RCC 7860 (cell line): ENCODE measurements around the gene CENPA.
A peak's percentile ranks its signal among the peaks of the same experiment; 100 is the strongest.
"Not testable (repeated sequence)": the region's sequence is repeated elsewhere in the genome, so short reads cannot be mapped to it uniquely, and the experiment has no call there.

Experiments
- DNase-seq: peaks from one replicate; pipeline ENCODE4 v3.0.0-alpha.2; 2015; ENCODE audit warnings: low spot score
- FAIRE-seq: peaks from 2 replicates; lab custom pipeline; 2012; peaks lifted over from hg19 to GRCh38; lab: Jason Lieb, UNC

The CENPA gene

DNA sequence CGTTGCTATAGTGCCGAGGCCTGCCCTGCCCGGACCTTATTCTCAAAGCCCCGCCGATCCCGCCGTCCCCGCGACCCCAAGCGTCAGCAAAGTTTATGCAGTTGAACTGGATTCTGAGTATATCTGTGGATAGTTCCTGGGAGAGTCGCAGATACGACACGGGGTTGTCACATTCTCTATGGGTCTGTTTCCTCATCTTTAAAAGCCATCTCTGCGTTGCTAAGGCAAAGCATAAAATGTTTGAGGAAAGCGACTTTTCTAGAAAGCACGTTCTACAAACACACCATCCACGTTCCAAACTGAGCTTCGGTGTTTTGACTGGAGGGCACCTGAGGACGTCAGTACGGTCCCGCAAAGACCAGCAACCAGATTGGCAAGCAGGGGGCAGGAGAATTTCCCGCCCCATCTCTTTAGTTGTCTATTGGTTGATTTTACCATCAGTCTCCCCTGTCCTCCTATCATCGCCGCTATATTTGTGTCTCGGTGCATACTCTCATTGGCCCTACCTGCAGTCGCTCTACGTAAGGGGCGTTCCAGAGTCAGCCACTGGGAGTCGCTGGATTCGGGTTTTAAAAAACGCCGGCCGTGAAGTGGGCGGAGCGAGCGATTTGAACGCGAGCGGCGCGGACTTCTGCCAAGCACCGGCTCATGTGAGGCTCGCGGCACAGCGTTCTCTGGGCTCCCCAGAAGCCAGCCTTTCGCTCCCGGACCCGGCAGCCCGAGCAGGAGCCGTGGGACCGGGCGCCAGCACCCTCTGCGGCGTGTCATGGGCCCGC lies at the start of gene CENPA:
CENPA (plus strand) TSS at position 626 of the 776 bp plus-strand sequence; CDS start at position 767, 141 bp downstream.
- DNase-seq (peak; percentile 99), FAIRE-seq (peak; percentile 90)

DNA sequence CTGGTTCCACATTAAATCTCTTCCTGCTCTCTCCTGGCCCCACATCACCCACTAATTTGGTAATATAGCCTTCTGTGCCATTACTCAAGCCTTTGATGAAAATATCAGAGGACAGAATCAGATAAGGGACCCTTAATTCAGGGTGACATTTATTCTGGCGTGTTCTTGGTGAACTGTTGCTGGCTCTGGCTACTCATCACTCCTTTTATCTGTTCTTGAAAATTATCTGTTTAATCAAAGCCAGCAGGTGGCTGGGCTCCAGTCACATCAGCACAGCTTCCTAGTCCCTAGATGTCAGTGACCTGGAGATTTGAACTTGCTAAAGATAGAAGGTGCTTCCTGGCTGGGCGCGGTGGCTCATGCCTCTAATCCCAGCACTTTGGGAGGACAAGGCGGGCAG lies 48.6 kb upstream of the CENPA start:
- FAIRE-seq = no peak
- no peak for DNase-seq

DNA sequence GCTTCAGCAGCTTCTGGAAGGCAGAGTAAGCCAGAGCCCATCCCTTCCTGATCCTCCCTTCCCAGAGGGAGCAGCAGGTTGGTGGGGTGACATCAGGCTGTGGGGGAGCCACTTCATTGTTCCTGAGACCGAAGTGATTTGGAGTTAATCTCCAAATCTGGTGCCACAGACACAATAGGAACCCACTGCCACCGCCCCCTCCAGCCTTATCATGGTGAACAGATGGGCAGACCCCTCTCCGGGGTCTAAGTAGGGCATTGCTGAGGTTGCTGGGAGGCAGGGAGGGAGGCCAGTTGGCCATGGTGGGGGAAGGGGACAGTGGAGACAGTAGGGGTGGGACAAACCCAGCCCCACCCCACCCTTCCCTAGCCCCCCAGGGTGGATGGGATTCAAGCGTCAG lies 47.4 kb upstream of the CENPA start:
- no peak for FAIRE-seq
- DNase-seq = no peak

DNA sequence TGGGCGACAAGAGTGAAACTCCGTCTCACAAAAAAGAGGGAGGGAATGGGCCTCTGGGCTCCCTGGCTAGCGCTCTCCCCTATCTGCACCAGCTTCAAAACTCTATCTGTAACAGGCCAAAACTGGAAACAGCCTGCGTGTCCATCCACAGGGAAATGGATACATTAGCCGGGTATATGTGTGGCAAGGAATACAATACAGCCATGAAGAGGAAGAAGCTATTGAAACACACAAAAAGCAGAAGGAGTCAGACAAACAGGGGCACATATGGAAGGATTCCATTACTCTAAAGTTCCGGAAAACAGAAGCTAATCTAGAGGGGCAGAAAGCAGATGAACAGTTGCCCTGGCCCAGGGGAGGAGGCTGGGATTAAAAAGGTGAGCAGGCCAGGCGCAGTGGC lies 46.3 kb upstream of the CENPA start:
- DNase-seq (no peak), FAIRE-seq (no peak)

DNA sequence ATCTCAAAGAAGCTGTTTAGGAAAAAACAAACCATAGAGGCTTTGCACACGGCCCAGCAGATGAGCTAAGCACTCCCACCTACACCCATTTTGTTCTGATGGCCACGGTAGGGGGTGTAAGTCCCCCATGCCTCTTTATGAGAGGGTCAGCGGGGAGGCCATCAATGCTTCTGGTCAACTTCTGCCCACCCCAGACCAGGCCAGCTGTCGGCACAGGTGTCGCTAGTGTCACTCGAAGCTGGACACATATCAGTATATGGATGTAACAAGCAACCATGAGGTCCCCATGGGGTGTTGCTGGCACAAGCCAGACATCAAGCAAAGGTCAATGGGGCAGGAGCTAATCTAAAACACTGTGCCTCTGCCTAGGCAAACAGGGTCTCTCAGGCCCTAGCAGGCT lies 45.5 kb upstream of the CENPA start:
- no peak for FAIRE-seq
- DNase-seq = no peak

DNA sequence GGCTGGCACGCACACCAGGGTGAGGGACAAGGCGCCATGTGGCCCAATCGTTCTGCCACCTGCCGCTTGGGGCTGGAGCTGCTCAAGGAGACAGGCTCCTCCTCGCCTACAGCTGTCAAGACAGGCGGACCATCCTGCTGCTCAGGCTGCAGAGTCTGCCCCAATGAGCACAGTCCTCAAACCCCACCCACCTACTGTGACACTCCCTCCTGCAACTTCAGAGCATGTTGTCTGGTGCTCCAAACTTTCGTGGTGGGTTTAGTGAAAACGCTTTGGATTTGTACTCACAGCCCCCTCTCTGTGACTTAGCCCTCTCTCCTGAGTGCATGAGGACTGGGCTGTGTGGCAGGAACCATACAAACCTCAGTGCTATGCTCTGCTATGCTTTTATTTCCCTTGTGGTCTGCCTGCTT lies 45.0 kb upstream of the CENPA start:
- FAIRE-seq = no peak
- no peak for DNase-seq

DNA sequence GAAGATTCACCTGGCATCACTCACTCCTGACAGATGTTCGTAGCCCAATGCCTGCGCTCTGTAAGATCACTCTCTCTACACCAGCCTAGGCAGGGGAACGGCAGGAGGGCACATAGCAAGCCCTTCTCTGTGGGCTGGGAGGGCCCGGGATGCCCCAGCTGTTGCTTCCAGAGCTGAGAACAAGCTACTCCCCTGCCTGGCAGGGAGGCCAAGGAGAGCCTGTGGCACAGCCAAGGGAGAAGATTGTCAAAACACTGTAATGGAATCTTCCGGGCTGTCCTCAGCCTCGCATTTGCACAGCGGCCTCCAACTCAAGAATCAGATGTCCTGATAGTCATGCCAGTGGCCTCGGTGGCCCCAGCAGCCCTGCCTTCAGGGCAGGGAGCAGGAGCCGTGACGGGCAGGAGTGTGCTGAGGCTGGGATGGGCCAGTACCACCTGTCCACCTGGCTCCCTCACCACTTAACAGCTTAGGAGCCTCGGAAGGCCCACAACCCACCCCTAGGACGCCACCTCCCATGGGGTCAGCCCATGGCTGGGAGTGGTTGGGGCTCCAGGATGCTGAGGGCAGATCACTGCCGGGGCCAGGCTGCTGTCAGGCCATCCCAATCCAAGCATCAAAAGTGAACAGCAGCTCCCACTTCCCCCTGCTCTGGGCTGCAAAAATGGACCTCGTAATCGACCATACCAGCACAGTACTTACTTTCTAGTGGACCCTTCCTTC lies 43.6 kb upstream of the CENPA start:
- FAIRE-seq (no peak), DNase-seq (no peak)

DNA sequence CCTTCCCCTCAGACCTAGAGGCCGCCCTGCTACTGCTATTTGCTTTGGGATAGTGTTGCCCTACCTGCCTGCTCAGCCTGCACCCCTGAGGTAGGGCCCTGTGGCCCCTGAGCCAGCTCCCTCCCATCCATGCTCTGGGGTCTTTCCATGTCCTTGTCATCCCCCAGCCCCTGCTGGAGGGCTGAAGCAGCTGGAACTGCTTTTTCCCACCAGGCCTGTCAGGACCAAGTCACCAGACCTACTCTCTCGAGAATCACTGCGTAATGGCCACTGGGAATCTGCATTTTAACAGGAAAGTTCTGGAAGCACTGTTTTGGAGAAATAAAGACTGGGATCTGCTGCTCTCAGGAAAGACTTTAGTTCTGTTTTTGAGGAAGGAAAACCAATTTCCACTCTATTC lies 42.0 kb upstream of the CENPA start:
- DNase-seq = no peak
- no peak for FAIRE-seq

DNA sequence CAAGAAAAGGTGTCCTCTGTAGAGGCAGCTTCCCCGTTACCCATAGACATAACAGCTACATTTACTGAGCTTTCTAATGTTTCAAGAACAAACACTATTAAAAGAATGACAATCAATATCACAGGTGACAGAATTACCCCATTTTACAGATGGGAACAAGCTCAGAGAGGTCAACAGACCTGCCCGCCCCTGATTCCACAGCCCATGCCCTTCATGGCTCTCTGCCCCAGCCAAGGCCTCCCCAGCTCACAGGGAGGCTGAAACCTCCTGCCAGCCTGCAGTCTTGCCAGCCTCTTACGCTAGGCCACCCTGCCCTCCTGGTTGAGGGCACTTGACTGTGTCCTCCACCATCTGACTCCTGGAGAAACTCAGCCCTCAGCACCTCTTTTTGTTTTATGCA lies 40.9 kb upstream of the CENPA start:
- FAIRE-seq = no peak

DNA sequence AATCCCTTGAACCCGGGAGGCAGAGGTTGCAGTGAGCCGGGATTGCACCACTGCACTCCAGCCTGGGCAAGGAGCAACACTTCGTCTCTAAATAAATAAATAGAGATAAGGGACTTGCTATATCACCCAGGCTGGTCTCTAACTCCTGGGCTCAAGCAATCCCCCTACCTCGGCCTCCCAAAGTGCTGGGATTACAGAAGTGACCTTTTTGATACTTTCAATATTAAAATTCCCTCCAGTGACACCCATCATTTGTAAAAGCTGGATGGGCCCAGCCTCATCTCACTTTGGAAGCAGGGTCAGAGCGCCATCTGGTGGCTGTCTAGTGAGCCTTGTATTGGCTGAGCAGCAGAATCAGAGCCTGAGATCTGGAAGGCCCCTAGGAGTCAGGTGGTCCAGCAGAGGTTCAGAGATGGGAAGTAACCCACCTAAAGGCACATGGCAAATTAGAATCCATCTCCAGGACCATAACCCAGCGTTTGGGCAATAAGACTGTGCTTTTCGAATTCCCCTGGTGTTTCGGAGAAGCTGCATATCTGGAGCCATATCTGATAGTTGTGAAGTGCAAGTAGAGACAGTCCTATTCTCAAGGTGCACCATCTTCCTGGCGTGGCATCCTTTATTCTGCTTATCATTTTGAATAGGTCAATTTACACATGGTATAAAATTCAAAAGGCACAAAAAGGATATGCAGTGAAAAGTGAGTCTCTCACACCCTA lies 40.1 kb upstream of the CENPA start:
- DNase-seq (peak; percentile 47), FAIRE-seq (no peak)

More for the DNA sequence above, 40.9 kb upstream of the CENPA start:
- no peak for DNase-seq

DNA sequence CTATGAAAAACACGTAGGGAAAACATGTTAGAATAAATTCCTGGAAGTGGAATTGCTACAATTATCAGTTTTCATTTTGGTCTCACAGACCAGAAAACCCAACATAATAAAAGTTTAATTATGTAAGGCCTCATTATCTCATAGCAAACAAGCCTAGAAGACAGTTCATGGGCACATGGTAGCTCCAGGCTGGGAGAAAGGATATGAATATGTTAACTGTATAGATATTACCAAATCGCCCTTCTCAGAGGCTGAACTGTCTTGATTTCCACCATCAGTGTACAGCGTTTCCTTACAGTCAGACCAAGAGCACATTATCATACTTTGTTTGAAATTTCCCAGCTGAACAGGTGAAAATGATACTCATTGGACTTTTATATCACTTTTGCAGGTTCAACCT lies 38.9 kb upstream of the CENPA start:
- DNase-seq (no peak), FAIRE-seq (no peak)

DNA sequence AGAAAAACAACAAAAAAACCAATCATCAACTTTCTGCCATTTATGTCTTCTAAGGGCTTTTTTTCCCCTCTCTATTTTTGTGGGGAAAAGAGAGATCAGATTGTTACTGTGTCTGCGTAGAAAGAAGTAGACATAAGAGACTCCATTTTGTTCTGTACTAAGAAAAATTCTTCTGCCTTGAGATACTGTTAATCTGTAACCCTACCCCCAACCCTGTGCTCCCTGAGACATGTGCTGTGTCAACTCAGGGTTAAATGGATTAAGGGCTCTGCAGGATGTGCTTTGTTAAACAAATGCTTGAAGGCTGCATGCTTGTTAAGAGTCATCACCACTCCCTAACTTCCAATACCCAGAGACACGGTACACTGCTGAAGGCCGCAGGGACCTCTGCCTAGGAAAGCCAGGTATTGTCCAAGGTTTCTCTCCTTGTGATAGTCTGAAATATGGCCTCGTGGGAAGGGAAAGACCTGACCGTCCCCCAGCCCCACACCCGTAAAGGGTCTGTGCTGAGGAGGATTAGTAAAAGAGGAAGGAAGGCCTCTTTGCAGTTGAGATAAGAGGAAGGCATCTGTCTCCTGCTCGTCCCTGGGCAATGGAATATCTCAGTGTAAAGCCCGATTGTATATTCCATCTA lies 36.0 kb upstream of the CENPA start:
- peak; percentile 76 for DNase-seq
- peak; percentile 69 for FAIRE-seq

DNA sequence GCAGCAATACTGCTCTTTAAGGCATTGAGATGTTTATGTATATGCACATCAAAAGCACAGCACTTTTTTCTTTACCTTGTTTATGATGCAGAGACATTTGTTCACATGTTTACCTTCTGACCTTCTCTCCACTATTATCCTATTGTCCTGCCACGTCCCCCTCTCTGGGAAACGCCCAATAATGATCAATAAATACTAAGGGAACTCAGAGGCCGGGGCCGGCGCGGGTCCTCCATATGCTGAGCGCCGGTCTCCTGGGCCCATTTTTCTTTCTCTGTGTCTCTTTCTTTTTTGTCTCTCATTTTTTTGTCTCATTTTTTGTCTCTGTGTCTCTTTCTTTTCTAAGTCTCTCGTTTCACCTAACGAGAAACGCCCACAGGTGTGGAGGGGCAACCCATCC lies 35.4 kb upstream of the CENPA start:
- FAIRE-seq, DNase-seq: not testable (repeated sequence)

DNA sequence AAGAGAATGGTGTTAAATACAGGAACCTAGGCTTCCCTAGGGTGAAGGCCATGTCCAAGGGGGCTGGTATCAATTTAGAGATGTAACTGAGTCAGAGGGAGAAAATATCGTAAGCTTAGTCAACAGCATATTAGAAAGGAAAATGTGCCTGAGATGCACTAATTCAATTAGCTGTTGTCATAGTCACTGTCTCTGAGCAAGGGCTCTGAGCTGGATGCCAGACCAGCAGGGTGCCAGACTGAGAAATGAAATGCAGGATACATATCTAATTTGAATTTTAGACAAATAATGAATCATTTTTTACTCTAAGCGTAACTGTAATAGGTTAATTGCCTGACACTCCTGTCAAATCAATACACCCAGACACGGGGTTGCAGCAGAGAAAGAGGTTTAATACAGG lies 33.2 kb upstream of the CENPA start:
- no peak for FAIRE-seq
- DNase-seq = no peak

DNA sequence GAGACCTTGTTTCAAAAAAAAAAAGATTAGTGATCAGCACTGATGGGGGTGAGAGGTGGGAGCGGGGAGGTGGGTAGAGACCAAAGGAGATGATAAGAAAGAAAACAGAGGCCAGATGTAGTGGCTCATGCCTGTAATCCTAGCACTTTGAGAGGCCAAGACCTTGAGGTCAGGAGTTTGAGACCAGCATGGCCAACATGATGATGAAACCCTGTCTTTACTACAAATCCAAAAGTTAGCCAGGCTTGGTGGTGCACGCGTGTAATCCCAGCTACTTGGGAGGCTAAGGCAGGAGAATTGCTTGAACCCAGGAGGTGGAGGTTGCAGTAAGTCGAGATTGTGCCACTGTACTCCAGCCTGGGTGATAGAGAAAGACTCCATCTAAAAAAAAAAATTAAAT lies 31.3 kb upstream of the CENPA start:
- no peak for FAIRE-seq
- no peak for DNase-seq

DNA sequence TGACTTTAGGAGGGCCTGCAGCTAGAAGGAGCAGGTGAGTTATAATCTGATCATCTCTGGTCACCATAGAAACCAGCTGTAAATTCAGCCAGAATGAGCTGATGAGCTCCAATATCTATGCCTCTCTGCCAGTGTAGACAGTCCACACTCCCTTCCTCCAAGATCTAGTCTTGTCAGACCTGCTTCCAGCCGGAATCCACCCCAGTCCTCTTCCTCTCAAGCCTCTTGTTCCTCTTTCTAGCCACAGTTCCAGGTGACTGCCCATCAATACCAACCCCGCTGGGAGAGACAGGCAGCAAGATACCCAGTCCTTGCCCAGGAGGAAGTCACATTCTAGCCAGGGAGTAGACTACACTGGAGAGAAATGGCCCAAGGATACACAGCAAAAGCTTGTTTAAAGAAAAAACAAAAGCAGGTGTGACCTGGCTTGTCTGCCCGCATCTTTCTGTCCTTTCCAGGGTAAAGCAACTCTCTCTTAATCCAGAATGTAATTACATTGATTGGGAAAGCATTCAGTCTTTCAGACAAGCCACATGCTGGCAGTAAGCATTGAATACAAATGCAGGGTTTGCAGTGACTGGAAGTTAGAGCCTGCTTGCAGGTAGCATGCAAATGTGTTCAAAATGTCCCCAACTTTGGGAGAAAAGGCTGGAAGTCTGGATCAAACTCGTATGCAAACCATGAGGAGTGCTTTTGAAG lies 30.7 kb upstream of the CENPA start:
- DNase-seq (peak; percentile 80), FAIRE-seq (peak; percentile 87)

DNA sequence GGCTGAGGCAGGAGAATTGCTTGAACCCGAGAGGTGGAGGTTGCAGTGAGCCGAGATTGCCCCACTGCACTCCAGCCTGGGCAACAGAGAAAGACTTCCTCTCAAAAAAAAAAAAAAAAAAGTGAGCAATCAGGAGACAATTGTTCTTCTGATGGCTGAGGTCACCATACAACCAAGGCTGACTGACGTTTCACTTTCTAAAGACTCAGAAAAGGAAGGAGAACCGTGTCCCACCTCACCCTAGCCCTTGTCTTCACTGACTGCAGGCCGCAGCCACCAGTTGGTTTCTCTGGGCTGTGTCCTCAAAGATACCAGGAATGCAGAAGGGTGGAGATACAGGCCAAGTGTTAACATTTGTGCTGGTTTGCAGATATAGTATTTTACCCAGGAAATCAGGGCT lies 29.5 kb upstream of the CENPA start:
- no peak for FAIRE-seq
- DNase-seq = no peak

DNA sequence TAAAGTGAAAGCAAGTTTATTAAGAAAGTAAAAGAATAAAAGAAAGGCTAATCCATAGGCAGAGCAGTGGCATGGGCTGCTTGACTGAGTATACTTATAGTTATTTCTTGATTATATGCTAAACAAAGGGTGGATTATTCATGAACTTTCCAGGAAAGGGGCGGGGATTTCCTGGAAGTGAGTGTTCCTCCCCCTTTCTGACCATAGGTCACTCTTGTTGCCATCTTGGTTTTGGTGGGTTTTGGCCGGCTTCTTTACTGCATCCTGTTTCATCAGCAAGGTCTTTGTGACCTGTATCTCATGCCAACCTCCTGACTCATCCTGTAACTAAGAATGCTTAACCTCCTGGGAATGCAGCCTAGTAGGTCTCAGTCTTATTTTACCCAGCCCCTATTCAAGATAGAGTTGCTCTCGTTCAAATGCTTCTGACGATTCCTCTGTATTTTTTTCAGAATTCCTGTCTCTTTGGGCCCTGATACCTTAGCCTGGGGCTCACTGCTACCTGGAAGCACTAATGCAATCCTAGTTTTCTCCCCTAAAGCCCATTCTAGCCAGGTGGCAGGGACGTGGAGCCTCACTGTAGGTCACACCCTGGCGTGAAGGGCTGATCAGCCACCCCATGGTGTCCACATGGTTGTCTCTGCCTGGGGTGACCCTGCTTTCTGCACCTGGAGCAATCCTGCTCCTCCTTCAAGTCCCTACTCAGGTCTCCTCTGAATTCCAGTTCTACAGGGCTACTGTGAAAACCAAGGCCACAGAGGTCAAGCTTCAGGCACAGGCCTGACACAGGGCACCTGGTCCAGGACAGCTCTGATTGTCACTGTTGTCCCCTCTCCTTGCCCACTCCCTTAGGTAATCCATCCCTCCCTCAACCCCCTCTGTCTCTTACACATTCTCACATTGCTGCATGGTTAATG lies 27.7 kb upstream of the CENPA start:
- DNase-seq = peak; percentile 99
- FAIRE-seq = peak; percentile 98

DNA sequence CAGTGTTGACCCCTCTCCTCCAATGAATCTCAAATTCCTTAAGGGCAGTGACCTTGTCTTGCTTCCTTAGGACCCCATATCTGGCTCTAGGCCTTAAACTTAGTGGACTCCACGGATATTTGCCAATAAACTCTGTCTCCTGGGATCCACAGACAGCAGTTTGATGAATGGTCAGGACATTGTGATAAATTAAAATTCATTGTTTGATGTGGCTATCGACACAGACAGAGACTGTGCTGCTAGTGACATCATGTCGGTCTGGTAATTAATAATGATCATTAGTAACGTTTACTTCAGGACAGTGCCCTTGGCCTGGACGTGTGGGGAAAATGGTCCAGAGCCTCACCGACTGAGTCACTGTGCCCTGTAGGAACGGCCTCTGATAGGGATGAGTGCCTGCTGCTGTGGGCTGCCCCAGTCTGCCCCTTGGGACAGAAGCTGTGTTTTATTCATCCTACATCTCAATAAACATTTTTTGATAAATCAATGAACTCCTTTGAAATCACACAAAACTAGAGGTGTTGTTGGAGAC lies 27.0 kb upstream of the CENPA start:
- FAIRE-seq (peak; percentile 86), DNase-seq (peak; percentile 78)
